HepG2 (cell line): ENCODE data around the gene EIF4G2. TPM values are rescaled to one million over a fixed set of nuclear protein-coding genes. Genes with fewer than 3 reads are reported as not detected.
A peak's percentile ranks its signal among the peaks of the same experiment; 100 is the strongest.

Source experiments
- E2F2 ChIP-seq: sonication (generic); formaldehyde crosslinking; IDR thresholded peaks from 2 replicates; pipeline ENCODE4 v1.4.0; 2020; ENCODE audit warnings: missing genetic modification reagents, borderline replicate concordance
- GMEB2 ChIP-seq: IDR thresholded peaks from 2 replicates; pipeline ENCODE4 v1.6.1; 2016; ENCODE audit warnings: missing biosample characterization, missing genetic modification reagents, low read depth
- NBN ChIP-seq: fragments of 450-650 bp; conservative IDR thresholded peaks from 2 replicates; pipeline ENCODE4 v1.6.1; 2017
- NFYB ChIP-seq: sonication (generic); formaldehyde crosslinking; IDR thresholded peaks from 2 replicates; pipeline ENCODE4 v1.4.0; 2020; ENCODE audit warnings: missing genetic modification reagents
- NR0B2 ChIP-seq: sonication (generic); formaldehyde crosslinking; IDR thresholded peaks from 2 replicates; pipeline ENCODE4 v1.4.0; 2020; ENCODE audit warnings: mild to moderate bottlenecking, missing genetic modification reagents
- POGK ChIP-seq: sonication (generic); formaldehyde crosslinking; conservative IDR thresholded peaks from 2 replicates; pipeline ENCODE4 v1.8.0; 2022; ENCODE audit warnings: mild to moderate bottlenecking, moderate library complexity, missing genetic modification reagents
- REST ChIP-seq, 2 experiments: IDR thresholded peaks; 2 replicates each; pipeline ENCODE4 v1.6.1; 2011 to 2012; ENCODE audit warnings: low read length in 2 of 2, borderline replicate concordance in 1 of 2, low read depth in 1 of 2, mild to moderate bottlenecking in 1 of 2, moderate library complexity in 1 of 2
- TBX2 ChIP-seq: sonication (generic); formaldehyde crosslinking; IDR thresholded peaks from 2 replicates; pipeline ENCODE4 v1.5.0; 2020; ENCODE audit warnings: missing genetic modification reagents, mild to moderate bottlenecking, borderline replicate concordance
- TOPORS ChIP-seq: sonication (generic); formaldehyde crosslinking; IDR thresholded peaks from 2 replicates; pipeline ENCODE4 v1.8.0; 2023; ENCODE audit warnings: mild to moderate bottlenecking, missing genetic modification reagents
- ZBTB2 ChIP-seq: sonication (generic); formaldehyde crosslinking; IDR thresholded peaks from 2 replicates; pipeline ENCODE4 v1.8.0; 2022; ENCODE audit warnings: low read depth, missing genetic modification reagents
- ZC3H13 ChIP-seq: sonication (generic); formaldehyde crosslinking; IDR thresholded peaks from 2 replicates; pipeline ENCODE4 v1.8.1; 2023; ENCODE audit warnings: mild to moderate bottlenecking, missing genetic modification reagents, moderate library complexity
- ZMAT3 ChIP-seq: sonication (generic); formaldehyde crosslinking; conservative IDR thresholded peaks from 2 replicates; pipeline ENCODE4 v1.7.0; 2021; ENCODE audit warnings: missing genetic modification reagents
- ZNF644 ChIP-seq: IDR thresholded peaks from 2 replicates; pipeline ENCODE4 v1.6.1; 2016; ENCODE audit warnings: low read depth
- ZNF709 ChIP-seq: sonication (generic); formaldehyde crosslinking; IDR thresholded peaks from 2 replicates; pipeline ENCODE4 v1.5.0; 2020; ENCODE audit warnings: mild to moderate bottlenecking, missing genetic modification reagents
- ZNF772 ChIP-seq: sonication (generic); formaldehyde crosslinking; IDR thresholded peaks from 2 replicates; pipeline ENCODE4 v1.5.0; 2020; ENCODE audit warnings: mild to moderate bottlenecking, missing genetic modification reagents
- polyA plus RNA-seq, 8 experiments: library from polyadenylated mRNA; depleted of rRNA in 3 of 8; stranded (reverse) in 7 of 8; unstranded in 1 of 8; fragments of >200 nt; fragmentation: Illumina TruSeq in 4 of 8; extraction: Trizol in 4 of 8; gene quantifications; 2 replicates each; pipeline versions ENCODE4 v1.2.1 to v1.2.3, GENCODE V29; 2011 to 2016; ENCODE audit warnings: low read depth in 4 of 8, missing spikeins in 1 of 8, mixed read lengths in 1 of 8; ENCODE audit not compliant: insufficient read depth in 1 of 8
- total RNA-seq, 5 experiments: library from RNA; depleted of rRNA; stranded (reverse); fragments of >200 nt; fragmentation: Illumina TruSeq; extraction: Trizol; gene quantifications; 2 replicates each; pipeline ENCODE4 v1.2.3, GENCODE V29; 2016; ENCODE audit warnings: low read depth in 1 of 5

Gene EIF4G2
- total and polyA plus RNA-seq, 2 of the 13 experiments (the other 11 are each of a cell fraction or from before 2014, with no cell fraction given) = 362 to 546 TPM

- TF ChIP-seq POGK (CRISPR knock-in tag) = peak; percentile 59
- peak; percentile 43; the same call in 1 of the 2 replicates for TF ChIP-seq TOPORS (CRISPR knock-in tag)
- TF ChIP-seq ZNF709 (CRISPR knock-in tag) = peak; percentile 82; the same call in 1 of the 2 replicates
- TF ChIP-seq ZC3H13 (CRISPR knock-in tag) = peak; percentile 80; the same call in 1 of the 2 replicates
- TF ChIP-seq ZBTB2 = peak; percentile 48
- TF ChIP-seq NBN = no peak
- no peak; the same call in 1 of the 2 replicates for TF ChIP-seq E2F2 (CRISPR knock-in tag)
- peak in 1 of 2 experiments; percentile 59; a peak in 1 of 4 replicates for TF ChIP-seq REST (IDR thresholded peaks at IDR 0.05; ENCODE audit: borderline replicate concordance in 1 of 2, low read depth in 1 of 2, low read length in 2 of 2)
- TF ChIP-seq ZNF772 = peak; percentile 77
- peak; percentile 58; the same call in 1 of the 2 replicates for TF ChIP-seq ZMAT3 (CRISPR knock-in tag)
- no peak for TF ChIP-seq ZNF644 (CRISPR knock-in tag)
- TF ChIP-seq GMEB2 (CRISPR knock-in tag) = no peak
- TF ChIP-seq NFYB (CRISPR knock-in tag) = peak; percentile 88
- peak; percentile 30 for TF ChIP-seq TBX2 (CRISPR knock-in tag)
- TF ChIP-seq NR0B2 = no peak
Observed at GRCh38 chr11:10808553-10809372, at the start of gene EIF4G2 (continued).
